COLO668 (cell line): ENCODE data around the gene PACRG.

Experiments
- DNase-seq: peaks from one replicate; lab custom pipeline; 2025; ENCODE audit not compliant: unreplicated experiment; lab: John Stamatoyannopoulos, UW

PACRG gene

DNA sequence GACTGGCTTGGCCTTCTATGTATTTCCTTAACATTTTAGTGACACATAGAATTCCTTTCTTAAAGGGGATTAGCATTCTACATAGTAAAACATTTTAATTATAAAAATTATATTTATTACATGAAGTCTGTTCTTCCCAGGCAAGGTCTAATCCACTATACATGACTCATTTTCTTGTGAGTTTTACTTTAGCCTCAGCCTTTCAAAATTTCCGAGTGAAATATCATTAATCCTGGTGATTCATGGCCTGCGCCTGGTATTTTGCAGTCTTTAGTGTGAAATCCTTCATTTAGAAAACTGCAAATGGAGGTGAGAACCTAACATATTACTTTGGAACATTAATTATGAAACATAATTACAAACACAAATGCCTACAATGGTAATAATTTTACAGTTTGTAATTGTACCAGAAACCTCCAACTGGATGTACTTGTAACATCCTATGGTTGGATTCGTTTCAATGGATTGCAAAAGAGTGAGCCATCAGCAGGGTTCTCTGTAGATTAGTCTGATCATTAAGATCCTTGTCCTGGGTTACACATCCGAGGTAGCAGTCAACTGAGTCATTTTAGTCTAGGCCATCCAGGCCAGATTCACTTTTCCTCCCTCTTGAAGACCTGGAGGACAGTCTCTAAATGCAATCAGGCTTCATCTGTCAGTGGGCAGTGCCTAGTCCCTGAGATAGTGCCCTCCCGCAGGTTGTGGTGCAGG lies 272.0 kb downstream of the PACRG start:
- DNase-seq = no peak

- no peak for DNase-seq
Measured at GRCh38 chr6:163001330-163001729, 273.6 kb downstream of the PACRG start.

GRCh38 chr6:163008186-163008585 lies 280.4 kb downstream of the PACRG start:
- no peak for DNase-seq

DNA sequence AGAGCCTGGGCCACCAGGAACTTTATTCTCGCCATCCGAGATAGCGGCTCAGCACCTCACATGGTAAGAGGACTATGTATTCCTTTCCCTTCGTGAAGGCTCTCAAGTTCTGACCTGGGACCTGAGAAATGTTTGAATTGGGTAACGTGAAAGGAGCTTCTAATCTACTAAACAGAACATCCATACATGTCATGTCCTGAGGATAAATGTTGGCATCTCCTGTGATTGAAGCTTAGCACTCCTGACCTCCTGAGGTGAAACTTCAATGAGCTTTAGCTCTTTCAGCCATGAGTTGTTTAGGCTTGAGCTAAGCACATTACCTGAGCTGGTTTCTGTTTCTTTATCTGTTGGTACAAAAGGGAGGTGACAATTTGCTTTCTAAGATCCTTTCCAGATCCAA lies 280.9 kb downstream of the PACRG start:
- no peak for DNase-seq

DNA sequence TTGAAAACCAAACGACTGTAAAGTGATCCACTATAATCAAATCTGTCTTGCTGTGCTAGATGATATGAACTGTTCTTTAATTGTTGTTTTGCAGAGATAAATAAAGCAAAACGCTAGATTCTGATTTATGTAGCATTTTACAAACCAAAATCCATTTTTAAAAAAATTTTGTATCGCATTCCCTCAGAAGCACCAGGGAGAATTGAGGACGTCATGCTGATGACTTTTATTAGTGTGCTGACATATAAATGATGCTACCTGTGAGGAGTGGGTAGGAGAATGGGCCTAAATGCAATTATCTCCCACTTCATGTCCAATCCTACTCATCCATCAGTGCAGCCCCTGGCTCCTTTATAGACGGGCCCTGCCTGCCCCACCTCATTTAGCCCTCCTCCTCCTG lies 282.4 kb downstream of the PACRG start:
- no peak for DNase-seq

DNA sequence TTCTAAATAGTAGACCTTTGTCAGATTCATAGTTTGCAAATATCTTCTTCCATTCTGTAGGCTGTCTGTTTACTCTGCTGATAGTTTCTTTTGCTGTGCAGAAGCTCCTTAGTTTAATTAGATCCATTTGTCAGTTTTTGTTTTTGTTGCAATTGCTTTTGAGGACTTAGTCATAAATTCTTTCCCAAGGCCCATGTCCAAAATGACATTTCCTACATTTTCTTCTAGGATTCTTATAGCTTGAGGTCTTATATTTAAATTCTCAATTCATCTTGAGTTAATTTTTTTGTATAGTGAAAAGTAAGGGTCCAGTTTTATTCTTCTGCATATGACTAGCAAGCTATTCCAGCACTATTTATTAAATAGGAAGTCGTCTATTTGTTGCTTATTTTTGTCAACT lies 287.0 kb downstream of the PACRG start:
- no peak for DNase-seq

GRCh38 chr6:163017801-163018200 lies 290.0 kb downstream of the PACRG start:
- DNase-seq = no peak

- no peak for DNase-seq
Measured at GRCh38 chr6:163019926-163020325, 292.2 kb downstream of the PACRG start.

DNA sequence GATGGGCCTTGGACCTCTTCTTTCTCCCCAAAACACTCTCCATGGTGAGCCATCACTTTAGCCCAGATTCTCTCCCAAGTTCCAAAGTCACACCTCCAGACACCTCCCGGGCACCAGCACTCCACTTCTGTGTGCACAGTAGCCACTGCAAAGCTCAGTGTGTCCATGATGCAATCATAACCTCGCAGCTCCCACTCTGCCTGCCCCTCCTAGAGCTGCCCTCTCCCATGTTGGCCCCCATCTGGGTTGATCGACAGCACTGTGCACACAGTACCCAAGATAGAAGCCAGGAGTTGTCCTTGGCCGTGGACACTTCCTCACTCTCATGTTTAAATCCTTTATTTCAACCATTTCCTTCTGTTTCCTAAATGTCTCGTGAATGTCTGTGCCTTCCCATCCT lies 293.3 kb downstream of the PACRG start:
- no peak for DNase-seq

DNA sequence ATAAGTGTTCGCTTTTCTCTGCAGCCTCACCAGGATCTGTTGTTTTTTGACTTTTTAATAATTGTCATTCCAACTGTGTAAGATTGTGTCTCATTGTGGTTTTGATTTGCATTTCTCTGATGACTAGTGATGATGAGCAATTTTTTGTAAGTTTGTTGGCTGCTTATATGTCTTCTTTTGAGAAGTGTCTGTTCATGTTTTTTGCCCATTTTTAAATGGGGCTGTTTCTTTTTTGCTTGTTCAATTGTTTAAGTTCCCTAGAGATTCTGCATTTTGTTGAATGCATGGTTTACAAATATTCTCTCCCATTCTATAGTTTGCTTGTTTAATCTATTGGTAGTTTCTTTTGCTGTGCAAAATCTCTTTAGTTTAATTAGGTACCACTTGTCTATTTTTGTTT lies 295.9 kb downstream of the PACRG start:
- DNase-seq = no peak

DNA sequence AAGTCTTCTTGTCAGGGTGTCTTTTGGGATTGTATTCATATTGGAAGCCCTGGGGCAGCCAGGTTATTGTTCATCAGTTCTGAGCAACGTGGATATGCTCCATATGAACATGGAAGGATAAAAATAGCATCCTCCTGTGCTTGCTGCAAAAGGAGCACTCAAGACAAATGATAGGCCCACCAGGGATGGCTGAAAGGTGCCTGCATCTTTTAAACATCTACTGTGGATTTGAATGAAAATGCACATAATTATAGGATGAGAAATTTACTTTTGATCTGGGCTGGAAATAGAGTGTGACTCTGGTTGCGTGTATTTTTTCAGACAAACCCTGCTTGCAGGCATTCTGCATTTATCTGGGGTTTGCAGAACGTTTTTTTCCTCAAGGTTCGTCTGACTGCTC lies 299.1 kb downstream of the PACRG start:
- DNase-seq = no peak

- no peak for DNase-seq
Measured at GRCh38 chr6:163030980-163031379, 303.2 kb downstream of the PACRG start.

- DNase-seq = no peak
Measured at GRCh38 chr6:163031931-163032330, 304.2 kb downstream of the PACRG start.

DNA sequence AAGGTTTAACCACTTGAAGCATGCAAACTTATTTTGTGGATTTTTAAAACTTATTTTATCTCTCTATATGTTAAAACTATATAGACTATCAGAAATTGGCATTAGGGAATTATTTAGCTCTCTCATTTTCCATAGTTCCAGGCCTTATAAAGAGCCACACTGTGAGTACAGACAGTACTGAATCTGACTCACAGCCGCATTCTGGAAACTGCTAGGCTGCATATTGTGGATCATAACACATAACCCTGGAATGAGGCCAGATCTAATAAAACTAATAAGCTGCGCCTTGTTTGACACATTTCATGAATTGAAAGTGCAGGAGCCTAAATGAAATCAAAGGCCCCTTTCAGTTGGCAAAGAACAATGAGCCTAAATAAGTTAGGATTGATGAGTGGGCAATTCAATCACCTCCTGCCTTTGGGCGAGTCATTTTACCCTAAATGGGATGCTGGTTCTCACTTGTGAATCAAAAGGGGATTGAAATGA lies 308.4 kb downstream of the PACRG start:
- DNase-seq = no peak

GRCh38 chr6:163038317-163038716 lies 310.5 kb downstream of the PACRG start:
- DNase-seq = no peak

DNA sequence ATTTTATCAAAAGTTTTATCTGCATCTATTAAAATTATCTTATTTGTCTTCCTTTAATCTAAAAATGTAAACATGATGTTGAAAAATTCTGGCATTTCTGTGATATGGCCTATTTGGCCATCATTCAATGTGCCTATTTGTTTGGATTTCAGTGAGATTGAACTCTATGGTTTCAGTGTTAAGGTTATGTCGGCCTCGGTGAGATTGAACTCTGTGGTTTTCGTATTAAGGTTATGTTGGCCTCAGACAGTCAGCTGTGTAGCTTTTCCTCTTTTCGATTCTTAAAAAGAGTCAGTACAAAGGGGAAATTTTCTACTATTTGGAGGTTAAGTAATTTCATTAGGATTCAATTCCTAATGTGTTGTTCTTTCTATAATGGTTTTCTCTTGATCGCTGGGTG lies 320.6 kb downstream of the PACRG start:
- no peak for DNase-seq

DNA sequence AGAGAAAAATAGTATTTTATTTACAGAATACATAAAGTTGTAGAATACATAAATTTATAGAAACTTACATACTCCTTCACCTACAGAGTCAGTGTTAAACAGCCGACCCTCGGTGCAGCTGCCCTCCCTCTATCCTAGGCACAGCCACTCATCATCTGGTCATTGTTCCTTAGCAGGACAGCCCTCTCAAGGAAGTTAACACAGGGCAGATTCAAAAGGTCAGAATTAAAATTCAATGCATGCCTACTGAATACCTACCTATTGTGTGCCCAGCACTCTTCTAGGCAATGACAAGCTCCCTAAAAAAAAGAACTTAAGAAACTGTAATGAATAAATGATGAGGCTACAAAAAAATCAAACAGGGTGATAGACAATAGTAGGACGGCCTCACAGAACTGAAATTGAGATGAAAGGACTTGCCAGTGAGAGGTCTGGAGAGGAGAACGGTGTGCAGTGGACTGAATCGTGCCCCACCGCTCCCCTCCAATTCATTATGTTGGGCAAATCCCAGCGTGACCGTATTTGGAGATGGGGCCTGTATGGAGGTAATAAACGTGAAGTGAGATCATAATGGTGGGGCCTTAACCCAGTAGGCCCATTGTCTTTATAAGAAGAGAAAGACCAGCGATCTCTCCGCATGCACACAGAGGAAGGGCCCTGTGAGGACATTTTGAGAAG lies 326.0 kb downstream of the PACRG start:
- no peak for DNase-seq

DNA sequence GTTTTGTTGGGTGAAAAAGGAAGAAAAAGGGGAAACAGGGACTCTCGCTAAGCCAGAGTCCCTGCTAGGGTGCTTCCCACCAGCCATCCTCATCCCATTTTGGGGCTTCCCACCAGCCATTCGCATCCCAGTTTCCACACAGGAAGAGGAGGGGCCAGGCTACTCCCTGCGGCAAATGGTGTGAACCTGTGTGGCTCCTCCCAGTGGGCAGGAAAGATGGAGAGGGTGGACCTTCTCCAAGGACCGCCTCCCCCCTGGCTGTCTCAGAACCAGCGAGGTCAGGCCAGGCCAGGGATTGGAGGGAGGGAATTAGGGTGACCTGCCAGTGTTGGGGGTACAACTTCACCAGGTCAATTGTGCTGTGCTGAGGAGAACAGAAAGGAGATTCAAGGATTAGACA lies 326.9 kb downstream of the PACRG start:
- no peak for DNase-seq

DNA sequence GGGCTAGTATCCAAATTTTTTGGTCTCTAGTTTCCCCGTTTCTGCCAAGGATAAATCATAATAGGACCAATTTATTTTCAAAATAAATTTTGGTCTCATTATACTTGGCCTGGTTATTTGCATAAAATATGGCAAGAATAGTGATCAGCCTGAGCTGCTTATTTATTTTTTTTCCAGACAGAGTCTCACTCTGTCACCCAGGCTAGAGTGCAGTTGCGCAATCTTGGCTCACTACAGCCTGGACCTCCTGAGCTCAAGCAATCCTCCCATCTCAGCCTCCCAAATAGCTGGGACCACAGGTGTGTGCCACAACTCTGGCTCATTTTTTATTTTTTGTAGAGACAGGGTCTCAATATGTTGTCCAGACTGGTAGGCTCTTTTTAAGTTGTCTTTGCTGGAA lies 329.5 kb downstream of the PACRG start:
- DNase-seq = no peak

DNA sequence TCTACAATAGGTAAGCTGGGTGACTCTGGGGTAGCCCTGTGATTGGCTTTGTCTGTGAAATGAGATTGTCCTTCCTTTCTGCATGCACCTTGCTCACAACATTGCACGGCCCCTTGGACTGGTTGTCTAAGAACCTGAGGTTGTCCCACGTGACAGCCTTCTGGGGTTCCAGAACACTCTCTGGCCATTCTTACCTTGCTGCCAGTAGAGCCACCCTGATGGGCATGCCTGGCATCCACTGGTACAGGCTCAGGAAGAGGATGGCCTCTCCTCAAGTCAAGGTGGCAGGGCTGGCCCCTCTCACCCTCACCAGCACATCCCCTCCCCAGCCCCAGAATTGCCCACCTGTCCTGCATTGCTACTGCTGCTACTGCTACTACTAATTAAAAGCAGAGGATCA lies 335.0 kb downstream of the PACRG start:
- no peak for DNase-seq

DNA sequence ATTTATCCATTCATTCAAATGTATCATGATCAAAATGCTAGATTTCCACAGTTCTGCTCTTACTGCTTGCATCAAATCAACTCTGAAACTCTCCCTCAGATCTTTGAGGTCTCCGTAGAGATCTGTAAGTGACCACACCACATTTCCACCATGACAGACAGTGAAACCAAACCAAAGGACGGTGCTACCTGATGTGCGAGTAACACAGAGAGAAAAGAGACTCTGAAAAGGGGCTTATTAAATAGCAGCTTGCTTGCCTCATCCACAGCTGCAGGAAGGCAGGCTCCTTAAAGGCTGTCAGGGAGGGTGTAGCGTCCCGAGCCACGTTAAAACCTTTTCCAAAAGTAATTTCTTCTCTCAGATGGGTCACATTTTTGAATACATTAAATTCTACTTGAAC lies 335.8 kb downstream of the PACRG start:
- DNase-seq = no peak

DNA sequence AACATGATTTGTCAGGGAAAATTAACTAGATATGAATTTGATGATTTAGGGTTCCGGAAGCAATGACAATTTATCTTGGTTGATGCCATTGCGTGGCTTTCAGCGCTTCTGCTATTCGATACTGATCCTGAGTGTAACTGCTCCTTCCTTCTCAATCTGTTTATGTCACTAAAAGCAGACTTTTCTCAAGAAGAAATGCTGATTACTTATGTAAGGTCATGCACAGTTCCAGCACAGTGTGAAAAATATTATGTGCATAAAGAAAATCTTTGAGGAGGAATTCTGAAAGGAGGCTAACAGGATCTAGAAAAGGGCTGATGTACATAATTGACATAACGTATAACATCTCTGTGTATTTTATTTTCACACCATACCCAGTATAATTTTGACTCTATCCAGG lies 336.6 kb downstream of the PACRG start:
- no peak for DNase-seq

DNA sequence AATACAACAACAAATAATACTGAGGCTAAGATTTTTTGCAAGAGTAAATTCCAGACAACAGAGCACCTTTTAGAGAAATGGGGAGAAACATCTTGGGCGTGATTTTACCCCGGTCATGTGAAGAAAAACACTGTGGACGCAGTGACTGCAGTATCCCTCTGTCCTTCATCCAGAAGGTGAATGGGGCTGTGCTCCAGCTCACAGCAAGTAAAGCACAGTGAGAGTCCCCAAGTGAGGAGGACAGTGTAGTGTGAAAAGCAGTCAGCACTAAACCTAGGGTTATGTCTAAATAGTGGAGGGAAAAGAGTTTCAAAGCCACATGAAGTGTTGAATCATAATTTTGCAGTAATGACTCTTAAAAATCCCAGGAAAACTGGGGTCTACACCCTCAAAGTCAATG lies 338.4 kb downstream of the PACRG start:
- no peak for DNase-seq
